GM23338 (cell line): ENCODE data around the gene YIF1A.

Experiments
- CREB1 ChIP-seq: fragments of 250-450 bp; sonication (Bioruptor Pico); IDR thresholded peaks from 2 replicates; pipeline ENCODE4 v1.5.0; 2020; ENCODE audit warnings: low read depth, mild to moderate bottlenecking, moderate library complexity
- CTCF ChIP-seq, 2 experiments: fragments of 200-600 bp in 1 of 2; sonication (generic) in 1 of 2; conservative IDR thresholded peaks; 2 replicates each; pipeline versions ENCODE4 v1.5.1 to v1.6.1; 2016 to 2017; ENCODE audit warnings: antibody characterized with exemption in 2 of 2, low read depth in 2 of 2, mild to moderate bottlenecking in 2 of 2, moderate library complexity in 1 of 2
- ETS1 ChIP-seq: IDR thresholded peaks from 2 replicates; pipeline ENCODE4 v1.6.1; 2016; ENCODE audit warnings: antibody characterized with exemption
- EZH2 ChIP-seq: fragments of 200-600 bp; sonication (generic); IDR thresholded peaks from one replicate; pipeline ENCODE4 v1.8.0; 2017; ENCODE audit warnings: antibody characterized with exemption, mild to moderate bottlenecking, low read depth; ENCODE audit not compliant: unreplicated experiment
- EZH2phosphoT487 ChIP-seq: fragments of 200-600 bp; sonication (generic); IDR thresholded peaks from one replicate; pipeline ENCODE4 v1.8.1; 2018; ENCODE audit warnings: antibody characterized with exemption; ENCODE audit not compliant: unreplicated experiment
- JUNB ChIP-seq: IDR thresholded peaks from one replicate; pipeline ENCODE4 v1.6.1; 2016; ENCODE audit warnings: antibody characterized with exemption; ENCODE audit not compliant: unreplicated experiment
- POLR2AphosphoS5 ChIP-seq: IDR thresholded peaks from 2 replicates; pipeline ENCODE4 v1.6.1; 2016; ENCODE audit warnings: antibody characterized with exemption, low read depth
- REST ChIP-seq: IDR thresholded peaks from one replicate; pipeline ENCODE4 v1.6.1; 2018; ENCODE audit warnings: antibody characterized with exemption; ENCODE audit not compliant: unreplicated experiment
- ZNF114 ChIP-seq: fragments of 250-450 bp; sonication (Bioruptor Pico); IDR thresholded peaks from 2 replicates; pipeline ENCODE4 v1.5.0; 2020; ENCODE audit warnings: mild to moderate bottlenecking, moderate library complexity
- ZNF331 ChIP-seq: fragments of 250-450 bp; sonication (Bioruptor Pico); IDR thresholded peaks from 2 replicates; pipeline ENCODE4 v1.5.0; 2020; ENCODE audit warnings: low read depth, mild to moderate bottlenecking, moderate library complexity
- ZNF462 ChIP-seq: fragments of 250-450 bp; sonication (Bioruptor Pico); IDR thresholded peaks from 2 replicates; pipeline ENCODE4 v1.5.0; 2020; ENCODE audit warnings: mild to moderate bottlenecking, moderate library complexity

GRCh38 chr11:66275396-66275795 is 13.5 kb downstream of the YIF1A start:
- TF ChIP-seq REST, result no peak
- TF ChIP-seq CTCF (conservative IDR thresholded peaks at IDR 0.05; ENCODE audit: low read depth in 2 of 2), result no peak
- TF ChIP-seq POLR2AphosphoS5, result no peak
- TF ChIP-seq EZH2, result no peak
- TF ChIP-seq EZH2phosphoT487, result no peak
- TF ChIP-seq JUNB, result no peak
- TF ChIP-seq CREB1, result no peak
- TF ChIP-seq ZNF114, result no peak
- no peak for TF ChIP-seq ETS1
- TF ChIP-seq ZNF331 (CRISPR knock-in tag), result no peak
- no peak for TF ChIP-seq ZNF462 (CRISPR knock-in tag)
